Ovary (tissue), 3 donors: Measurements from ENCODE around the gene MUC12.
"Not testable (repeated sequence)": the region's sequence is repeated elsewhere in the genome, so short reads cannot be mapped to it uniquely, and the experiment has no call there.

Experiments used
- CTCF ChIP-seq, 3 donors: fragments of 450-650 bp in 2 of 3; fragments of 200-600 bp in 1 of 3; IDR thresholded peaks; one replicate each; pipeline versions ENCODE4 v1.5.1 to v1.8.0; 2016 to 2022; ENCODE audit warnings: antibody characterized with exemption in 3 of 3, mild to moderate bottlenecking in 1 of 3
- POLR2A ChIP-seq: fragments of 450-650 bp; IDR thresholded peaks from one replicate; pipeline ENCODE4 v1.6.1; 2017; ENCODE audit warnings: antibody characterized with exemption, mild to moderate bottlenecking, moderate library complexity
- donor health status: DM: no; HTN: no; CAD: no.

- not testable (repeated sequence) for TF ChIP-seq CTCF (IDR thresholded peaks at IDR 0.05); POLR2A
Observed at GRCh38 chr7:101007361-101007760, 38.0 kb downstream of the MUC12 start.
